Measurements from ENCODE around the gene PGF. TPM values are rescaled to one million over a fixed set of nuclear protein-coding genes. Genes with fewer than 3 reads are reported as not detected.
"Not testable (repeated sequence)": the region's sequence is repeated elsewhere in the genome, so short reads cannot be mapped to it uniquely, and the experiment has no call there.

PGF gene
- polyA plus RNA-seq, 10 donors, result 23.3 to 33.7 (median 25.1) TPM

- DNase-seq, result peak; percentile 66 to 87 (median 80)
These were observed 9.3 kb downstream of the PGF start for GRCh38 chr14:74945852-74946658.

- no peak for DNase-seq
These were observed 10.0 kb downstream of the PGF start for GRCh38 chr14:74945261-74945851.

GRCh38 chr14:74942608-74943007 is 12.8 kb downstream of the PGF start:
- no peak for DNase-seq

- DNase-seq, result no peak
These were observed 13.2 kb downstream of the PGF start for GRCh38 chr14:74942181-74942580.

- no peak for DNase-seq
These were observed 13.7 kb downstream of the PGF start for GRCh38 chr14:74941676-74942097.

- DNase-seq, result no peak
These were observed 14.3 kb downstream of the PGF start for GRCh38 chr14:74940956-74941565.

- DNase-seq, result no peak
These were observed 16.6 kb downstream of the PGF start for GRCh38 chr14:74938531-74939495.

GRCh38 chr14:74937171-74937570 is 18.2 kb downstream of the PGF start:
- no peak for DNase-seq

- DNase-seq, result no peak
These were observed 18.7 kb downstream of the PGF start for GRCh38 chr14:74936731-74937130.

- no peak for DNase-seq
These were observed 19.2 kb downstream of the PGF start for GRCh38 chr14:74936151-74936550.

- peak in 1 of 3 donors; percentile 77 for DNase-seq
These were observed 20.1 kb downstream of the PGF start for GRCh38 chr14:74935360-74935680.

- peak in 1 of 3 donors; percentile 79 for DNase-seq
These were observed 20.7 kb downstream of the PGF start for GRCh38 chr14:74934476-74935359.

- no peak for DNase-seq
These were observed 21.4 kb downstream of the PGF start for GRCh38 chr14:74934041-74934440.

GRCh38 chr14:74932936-74933335 is 22.5 kb downstream of the PGF start:
- DNase-seq, result not testable (repeated sequence)

GRCh38 chr14:74932401-74932901 is 22.9 kb downstream of the PGF start:
- DNase-seq, result peak; percentile 84 to 94 (median 88)

GRCh38 chr14:74931744-74932143 is 23.7 kb downstream of the PGF start:
- not testable (repeated sequence) for DNase-seq

- DNase-seq, result no peak
These were observed 26.2 kb downstream of the PGF start for GRCh38 chr14:74929242-74929641.

GRCh38 chr14:74927225-74927624 is 28.2 kb downstream of the PGF start:
- DNase-seq, result no peak

GRCh38 chr14:74924061-74924460 is 31.3 kb downstream of the PGF start:
- no peak for DNase-seq

GRCh38 chr14:74922752-74923401 is 32.5 kb downstream of the PGF start, which contains the start of gene RPS6KL1:
Gene RPS6KL1, minus strand, starts transcription at chr14:74923260. Its CDS starts 1,719 bp downstream, at chr14:74921541.
- peak in 2 of 3 donors; percentile 79 to 87 for DNase-seq
